HG03108 (cell line): ENCODE results near the gene LRSAM1.
"Not testable (repeated sequence)": the region's sequence is repeated elsewhere in the genome, so short reads cannot be mapped to it uniquely, and the experiment has no call there.

Experiments used
- ATAC-seq: cut with Tn5 transposase; IDR thresholded peaks from one replicate; pipeline ENCODE4 v1.9.1; 2021; ENCODE audit warnings: moderate library complexity; ENCODE audit not compliant: unreplicated experiment

LRSAM1 gene

DNA sequence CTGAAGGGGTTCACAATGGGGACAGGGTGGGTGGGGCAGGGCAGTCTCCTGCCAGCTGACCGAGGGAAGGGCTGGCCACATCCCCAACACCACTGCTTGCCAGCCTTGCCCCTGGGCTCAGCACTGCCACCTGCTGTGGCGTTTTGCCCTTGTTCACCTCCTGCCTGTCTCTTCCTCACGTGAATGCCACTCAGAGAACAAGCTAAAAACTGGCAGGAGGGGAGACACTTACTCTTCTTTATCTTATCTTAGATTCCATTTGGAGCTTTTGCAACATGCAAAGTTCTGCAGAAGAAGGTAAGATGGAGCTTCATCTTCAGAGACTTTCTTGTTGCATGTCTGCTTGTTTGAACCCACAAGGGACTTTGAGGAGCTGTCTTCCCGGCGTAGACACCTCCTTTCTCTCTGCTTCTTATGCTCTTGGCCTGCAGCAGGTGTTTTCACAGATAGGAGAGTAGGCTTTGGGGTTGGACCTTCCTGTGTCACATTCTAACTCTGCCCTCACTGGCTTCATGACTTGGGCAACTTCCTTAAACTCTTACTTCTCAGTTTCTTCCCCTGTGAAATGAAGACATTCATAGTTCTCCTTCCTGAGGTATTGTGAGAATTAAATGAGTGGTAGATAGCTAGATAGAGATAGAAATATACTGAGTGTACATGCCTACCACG lies 4.1 kb downstream of the LRSAM1 start:
- no peak for ATAC-seq

DNA sequence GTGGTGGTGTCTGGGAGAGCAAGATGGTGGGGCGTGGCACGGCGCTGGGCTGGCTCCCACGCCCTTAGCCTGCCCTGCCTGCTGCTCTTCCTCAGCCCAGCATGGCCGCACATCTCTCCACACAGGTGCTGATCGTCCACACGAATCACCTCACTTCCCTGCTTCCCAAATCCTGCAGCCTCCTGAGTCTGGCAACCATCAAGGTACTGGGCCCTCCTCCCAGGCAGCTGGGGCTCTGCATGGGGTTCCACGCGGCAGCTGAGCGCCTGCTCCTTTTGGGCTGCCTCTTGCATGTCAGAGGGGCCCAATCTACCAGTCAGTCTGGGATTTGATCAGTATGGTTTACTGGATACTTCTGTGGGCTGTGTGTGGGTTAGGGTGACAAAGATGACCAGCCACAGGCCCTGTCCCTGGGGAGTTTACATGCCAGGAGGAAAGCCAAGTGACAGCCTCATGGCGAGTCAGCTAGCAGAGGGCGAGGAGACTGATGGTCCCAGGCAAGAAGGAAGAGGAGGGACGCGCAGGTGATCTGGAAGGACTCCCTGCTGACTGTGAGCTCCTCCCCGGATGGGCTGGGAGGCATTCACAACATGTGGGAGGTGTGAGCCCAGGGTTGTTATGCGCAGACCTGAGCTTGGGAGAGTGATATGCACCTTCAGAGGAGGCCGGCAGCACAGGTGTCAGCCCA lies 6.0 kb downstream of the LRSAM1 start:
- ATAC-seq, result no peak

DNA sequence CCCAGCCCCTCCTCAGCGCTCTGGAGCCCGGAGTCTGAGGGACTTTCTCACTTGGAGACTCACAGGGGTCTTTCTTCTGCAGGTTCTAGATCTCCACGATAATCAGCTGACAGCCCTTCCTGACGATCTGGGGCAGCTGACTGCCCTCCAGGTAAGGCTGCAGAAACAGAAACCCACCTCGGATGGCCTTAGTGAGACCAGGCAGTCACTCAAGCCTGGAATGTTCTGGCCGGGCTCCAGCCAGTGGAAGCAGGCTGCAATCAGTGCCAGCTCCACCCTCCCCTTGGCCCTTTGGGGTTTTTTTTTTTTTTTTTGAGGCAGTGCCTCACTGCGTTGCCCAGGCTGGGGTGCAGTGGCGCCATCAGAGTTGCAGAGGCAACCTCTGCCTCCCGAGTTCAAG lies 7.6 kb downstream of the LRSAM1 start:
- ATAC-seq, result no peak

DNA sequence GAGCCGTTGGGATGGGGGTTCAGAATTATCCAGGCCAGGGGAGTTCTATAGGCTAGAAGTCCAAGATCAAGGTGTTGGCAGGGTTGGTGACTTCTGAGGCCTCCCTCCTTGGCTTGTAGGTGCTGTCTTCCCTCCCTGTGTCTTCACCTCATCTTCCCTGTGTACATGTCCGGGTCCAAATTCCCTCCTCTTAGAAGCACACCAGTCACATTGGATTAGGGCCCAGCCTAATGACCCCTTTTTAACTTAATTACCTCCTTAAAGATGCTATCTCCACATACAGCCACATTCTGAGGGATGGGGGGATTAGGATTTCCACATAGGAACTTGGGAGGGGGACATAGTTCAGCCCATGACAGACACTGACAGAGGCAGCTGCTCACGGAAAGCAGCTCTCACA lies 12.1 kb downstream of the LRSAM1 start:
- ATAC-seq, result no peak

DNA sequence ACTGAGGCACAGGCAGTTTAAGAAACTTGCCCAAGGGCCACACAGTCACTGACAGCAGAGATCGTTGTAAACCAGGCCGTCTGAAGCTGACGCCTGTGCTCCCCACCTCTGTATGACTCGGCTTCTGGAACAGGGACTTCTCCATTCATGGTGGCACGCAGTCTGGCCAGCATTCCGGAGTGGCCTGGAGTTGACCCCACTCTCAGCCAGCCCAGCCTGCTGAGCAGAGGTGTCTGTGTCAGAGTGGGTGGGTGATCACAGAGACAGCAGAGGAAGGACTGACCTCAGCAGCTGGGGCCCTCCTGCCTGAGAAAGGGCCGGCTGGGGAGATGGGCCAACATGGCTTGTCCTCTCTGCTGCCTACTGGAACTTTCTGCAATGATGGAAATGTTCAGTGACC lies 12.6 kb downstream of the LRSAM1 start:
- no peak for ATAC-seq

DNA sequence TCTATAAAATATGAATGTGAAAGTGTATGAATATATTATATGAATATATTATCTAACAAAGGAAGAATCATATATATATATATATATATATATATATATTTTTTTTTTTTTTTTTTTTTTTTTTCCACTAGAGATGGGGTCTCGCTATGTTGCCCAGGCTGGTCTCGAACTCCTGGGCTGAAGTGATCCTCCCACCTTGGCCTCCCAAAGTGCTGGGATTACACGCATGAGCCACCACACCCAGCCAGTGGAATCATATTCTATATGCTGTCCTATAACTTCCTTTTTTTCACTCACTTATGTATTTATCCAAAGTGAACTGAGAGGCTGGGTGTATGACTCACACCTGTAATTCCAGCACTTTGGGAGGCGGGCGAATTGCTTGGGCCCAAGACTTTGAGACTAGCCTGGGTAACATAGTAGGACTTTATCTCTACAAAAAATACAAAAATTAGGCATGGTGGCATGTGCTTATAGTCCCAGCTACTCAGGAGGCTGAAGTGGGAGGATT lies 15.2 kb downstream of the LRSAM1 start:
- not testable (repeated sequence) for ATAC-seq

DNA sequence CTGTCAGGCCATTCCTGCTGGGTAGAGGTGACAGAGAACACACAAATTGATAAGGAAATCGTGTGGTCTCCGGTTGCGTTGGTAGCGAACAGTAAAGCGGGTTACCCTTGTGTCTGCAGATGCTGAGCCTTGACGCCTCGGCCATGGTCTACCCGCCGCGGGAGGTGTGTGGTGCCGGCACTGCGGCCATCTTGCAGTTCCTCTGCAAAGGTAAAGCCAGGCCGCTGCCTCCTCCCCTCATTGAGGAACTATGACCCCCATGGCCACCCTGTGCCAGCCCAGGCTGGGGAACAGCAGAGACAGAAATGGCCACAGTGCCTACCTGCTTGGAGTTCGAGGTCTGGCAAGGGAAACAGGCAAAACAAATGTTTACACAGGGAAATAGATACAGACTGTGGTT lies 16.3 kb downstream of the LRSAM1 start:
- ATAC-seq, result no peak

DNA sequence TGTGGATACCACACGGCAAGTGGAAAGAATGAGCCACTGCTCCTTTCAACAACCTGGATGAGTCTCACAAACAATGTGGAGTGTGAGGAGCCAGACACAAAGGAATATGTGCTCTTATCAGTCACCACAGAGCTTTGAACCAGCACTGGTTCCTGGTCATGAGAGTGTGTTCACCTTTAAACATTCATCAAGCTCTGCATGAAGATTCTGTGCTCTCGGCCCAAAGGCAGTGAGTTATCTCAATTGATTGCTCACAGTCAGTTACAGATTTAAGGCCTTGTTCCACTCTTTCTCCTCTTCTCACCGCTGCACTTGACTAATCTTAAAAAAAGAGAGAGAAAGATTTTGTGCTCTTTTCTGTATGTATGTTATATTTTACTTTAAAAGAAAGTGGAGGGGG lies 19.4 kb downstream of the LRSAM1 start:
- ATAC-seq, result no peak

DNA sequence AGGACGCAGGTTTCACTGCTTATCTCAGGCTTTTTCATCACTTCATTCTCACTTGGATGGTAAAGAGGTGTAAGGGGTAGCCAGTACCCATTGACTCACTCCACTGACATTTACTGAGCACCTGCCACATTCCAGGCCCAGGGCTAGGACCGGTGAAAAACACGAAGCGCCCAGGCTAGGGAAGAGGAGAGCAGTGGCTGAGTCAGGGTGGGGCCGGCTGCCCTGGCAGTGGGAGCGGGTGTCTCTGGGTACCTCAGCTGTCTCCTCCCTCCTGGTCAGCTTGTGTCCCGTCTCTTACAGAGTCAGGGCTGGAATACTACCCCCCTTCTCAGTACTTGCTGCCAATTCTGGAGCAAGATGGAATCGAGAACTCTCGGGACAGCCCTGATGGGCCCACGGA lies 22.2 kb downstream of the LRSAM1 start:
- ATAC-seq, result no peak

DNA sequence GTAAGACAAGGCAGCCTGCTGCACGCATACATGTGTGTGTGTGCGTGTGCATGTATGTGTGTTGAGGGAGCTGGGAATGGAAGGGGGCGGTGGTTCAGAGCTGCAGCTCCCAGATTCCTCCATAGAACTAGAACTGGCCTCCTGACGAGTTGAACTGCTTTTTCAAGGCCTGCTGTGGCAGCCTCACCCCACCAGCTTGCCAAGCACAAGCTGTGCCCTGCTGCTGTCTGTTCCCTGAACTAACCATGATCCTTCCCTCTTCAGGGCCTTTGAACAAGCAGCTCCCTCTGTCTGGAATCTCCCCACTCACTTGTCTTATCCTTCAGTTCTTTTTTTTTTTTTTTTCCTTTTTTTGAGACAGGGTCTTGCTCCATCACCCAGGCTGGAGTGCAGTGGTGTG lies 22.6 kb downstream of the LRSAM1 start:
- no peak for ATAC-seq

DNA sequence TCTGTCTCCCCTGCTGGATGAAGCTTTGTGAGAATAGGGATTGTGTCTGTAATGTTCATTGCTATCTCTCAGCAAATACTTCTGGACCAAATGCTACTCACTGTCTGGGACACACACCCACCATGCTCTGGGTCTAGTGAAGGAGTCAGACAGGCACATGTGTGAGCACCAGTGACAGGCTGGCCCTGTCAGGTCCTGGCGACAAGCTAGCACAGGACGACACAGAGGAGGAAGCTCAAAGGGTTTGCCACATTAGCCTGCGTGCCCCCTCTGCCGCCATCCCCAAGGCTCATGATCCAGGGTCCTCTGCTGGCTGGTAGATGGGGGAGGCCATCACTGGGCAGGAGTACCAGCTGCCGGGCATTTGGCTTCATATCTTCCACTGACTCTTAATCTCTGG lies 23.3 kb downstream of the LRSAM1 start:
- no peak for ATAC-seq

DNA sequence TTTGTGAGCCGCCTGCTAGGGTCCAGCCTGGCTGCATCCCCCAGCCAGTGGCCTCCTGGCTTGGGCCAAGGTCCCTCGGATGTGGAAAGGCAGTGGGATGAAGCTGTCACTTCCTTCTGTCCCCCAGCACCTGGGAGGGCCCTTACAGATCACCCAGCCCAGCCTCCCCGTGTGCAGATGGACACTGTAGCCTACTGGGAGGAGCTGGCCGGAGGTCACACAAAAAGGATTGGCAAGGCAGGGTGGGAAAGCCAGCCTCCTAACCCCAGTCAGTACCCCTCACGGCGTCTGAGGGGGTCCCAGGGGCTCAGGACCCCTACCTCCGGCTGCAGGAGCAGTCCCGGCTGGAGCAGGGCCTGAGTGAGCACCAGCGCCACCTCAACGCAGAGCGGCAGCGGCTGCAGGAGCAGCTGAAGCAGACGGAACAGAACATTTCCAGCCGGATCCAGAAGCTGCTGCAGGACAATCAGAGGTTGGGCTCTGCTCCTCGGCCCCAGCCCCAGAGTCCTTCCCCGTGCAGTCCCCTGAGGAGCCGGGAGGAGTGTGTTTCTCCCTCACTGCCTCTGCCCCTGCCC lies 28.3 kb downstream of the LRSAM1 start:
- no peak for ATAC-seq

DNA sequence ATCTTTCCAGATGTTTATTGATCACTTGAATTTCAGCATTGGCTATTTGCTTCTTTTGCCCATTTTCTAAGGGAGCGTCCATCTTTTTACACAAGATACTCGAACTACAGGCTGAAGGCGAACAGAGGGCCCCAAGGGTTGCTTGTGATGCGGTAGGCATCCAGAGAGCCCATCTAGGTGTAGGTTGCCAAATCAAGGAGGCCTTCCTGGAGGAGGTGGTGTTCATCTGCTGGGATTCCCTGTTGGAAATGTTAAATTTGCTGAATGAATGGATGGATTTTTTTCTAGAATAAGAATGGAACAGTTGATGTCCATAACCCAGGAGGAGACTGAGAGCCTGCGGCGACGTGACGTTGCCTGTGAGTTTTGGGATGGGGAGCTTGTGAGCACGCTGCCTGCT lies 31.4 kb downstream of the LRSAM1 start:
- no peak for ATAC-seq

DNA sequence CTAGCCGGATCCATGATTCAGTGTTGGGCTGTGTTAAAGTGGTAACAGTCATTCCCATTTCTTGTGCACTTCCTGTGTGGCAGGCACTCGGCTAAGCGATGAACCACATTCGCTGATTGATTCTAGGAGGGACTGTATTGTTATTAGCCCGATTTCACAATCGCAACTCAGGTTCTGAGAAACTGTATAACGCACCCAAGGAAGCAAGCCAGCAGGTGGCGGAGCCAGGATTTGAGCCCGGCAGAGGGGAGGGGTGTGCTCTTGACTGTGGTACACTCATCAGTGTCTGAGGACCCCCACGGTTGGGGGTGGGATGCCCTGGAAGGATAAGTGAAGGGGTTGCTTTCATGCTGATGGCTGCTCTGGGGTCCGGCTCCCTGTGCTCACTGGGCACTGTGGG lies 34.7 kb downstream of the LRSAM1 start:
- no peak for ATAC-seq

DNA sequence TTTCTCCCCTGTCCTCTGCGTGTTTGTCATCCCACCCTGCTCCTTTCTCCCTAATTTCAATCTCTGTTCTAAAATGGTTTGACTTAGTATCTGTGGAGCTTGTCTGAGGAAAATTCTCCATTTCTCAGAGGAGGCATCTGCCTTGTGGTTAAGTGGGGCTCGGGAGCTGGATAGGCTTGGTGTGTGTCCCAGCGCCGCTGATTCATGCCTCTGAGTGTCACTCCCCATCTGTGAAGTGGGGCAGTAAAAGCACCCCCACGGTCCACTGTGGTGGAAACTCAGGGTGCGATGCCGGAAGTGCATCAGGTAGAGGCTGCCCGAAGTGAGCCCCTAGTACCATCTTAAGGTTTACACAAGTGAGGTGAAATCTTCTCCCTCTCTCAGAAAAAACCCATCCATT lies 37.6 kb downstream of the LRSAM1 start:
- no peak for ATAC-seq

DNA sequence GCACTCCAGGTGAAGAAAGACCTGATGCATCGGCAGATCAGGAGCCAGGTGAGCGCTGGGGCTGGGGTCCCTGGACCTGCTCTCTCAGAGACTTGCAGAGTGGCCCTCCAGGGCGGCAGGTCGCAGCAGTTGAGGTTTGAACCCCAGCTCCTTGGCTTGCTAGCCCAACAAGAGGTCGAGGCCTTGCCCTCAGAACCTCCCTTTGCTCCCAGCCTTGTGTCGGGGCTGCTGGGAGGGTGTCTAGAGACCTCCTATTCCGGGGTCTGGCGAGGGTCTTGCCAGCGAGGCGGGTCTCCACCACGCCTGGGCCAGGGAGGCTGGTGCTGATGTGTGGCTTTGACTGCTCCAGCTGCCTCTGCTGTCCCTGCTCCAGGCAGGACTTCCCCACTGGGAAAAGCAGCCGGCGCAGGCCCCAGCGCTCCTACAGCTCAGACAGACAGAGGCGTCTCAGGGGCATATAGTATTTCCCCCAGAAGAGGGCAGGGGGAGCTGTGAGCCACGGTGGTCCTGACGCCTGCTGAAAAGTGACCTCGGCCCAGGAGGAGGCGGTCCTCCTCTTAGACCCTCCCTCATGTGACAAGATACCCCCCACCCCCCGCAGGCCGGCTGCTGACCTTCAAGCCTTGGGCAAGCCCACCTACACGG lies 38.3 kb downstream of the LRSAM1 start:
- ATAC-seq, result no peak

DNA sequence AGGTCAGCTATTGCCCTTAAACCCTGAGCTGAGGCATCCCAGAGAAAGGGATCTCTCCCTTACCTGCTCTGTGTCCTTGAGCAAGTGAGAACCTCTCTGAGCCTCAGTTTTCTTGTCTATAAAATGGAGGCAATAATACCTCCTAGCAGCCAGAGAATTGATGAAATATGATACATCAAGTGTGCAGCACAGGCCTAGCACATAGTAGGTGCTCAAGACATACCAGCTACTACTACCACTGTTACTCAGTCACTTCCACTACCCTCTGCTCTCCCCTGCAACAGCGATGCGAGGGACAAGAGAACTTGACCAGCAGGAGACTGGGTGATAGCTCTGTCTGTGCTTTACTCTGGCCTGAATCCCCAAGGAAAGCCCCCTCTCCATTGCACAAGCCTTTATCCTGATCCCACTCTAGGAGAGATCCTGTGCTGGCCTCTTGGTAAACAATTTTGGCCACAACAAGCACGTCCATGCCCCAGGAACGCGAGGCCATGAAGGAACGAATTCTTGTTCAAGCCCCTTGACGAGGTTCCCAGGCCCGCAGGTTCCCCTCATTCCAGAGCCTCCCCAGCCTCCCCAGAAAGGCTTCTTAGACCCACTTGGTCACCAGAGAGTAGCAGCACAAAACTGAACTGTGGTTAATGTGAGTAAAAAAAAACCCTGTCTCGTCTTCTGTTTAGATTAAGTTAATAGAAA lies 39.4 kb downstream of the LRSAM1 start:
- ATAC-seq, result no peak

DNA sequence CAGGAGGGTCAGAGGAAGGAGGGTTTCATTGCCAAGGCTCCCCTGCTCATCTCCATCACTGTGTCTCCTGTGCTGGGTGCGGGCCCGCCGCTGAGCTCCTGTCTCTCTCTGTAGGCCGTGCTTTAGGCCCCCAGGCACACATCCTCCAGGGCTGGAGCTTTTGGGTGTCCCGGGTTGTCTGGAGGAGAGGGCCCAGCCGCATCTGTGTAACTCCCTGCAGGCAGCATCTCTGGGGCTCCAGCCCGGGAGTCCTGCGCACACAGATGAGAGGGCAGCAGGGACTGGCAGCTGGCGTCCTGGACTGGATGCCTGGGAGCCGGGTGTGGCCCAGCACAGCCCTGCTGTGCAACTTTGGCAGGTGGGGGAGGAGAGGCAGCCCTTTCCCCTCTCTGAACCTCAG lies 40.2 kb downstream of the LRSAM1 start:
- no peak for ATAC-seq

DNA sequence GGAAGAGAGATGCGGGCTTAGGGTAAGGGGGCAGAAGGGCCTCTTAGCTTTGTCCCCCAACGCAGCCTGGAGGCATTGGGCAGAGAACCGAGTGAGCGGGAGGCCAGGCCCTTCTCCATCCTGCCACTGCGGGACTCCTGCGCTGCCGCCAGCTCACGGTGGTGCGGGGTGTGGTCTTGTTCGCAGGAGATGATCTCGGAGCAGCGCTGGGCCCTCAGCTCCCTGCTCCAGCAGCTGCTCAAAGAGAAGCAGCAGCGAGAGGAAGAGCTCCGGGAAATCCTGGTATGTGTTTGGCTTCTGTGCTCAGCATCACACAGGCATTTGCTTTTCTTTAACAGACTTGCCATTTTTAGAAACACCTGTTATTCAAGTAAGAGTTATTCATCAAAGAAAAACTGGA lies 41.3 kb downstream of the LRSAM1 start:
- ATAC-seq, result no peak

DNA sequence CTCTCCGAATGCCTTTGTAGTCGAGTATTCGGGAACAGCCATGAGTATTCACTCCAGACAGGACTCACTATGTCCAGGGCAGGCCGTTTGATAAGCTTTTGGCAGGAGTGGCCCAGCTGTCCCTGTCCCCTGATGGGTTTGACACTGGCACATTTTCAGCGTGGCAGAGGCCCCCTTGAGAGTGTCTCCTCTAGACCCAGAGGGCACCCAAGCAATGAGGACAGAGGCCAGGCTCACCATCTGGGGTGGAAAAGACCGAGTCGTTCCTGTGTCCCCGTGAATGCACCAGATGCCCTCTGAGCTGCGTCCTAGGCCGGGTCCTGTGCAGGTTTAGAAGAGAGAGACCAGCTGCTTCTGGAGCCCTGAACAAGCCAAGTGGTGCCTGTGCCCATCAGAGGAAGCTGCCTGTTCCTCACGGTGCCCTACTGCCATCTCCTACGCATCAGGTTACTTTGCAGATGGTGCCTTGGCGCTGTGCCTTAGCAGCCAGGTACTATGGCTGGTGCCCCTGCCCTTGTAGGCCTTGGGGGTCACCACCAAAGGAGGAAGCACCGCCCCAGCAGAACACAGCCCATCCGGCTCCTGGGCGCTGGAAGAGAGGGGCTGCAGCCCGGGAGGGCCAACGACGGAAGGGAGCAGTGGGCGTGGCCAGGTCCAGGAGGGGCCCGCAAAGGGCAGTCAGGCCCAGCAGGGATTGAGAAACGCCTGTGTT lies 42.4 kb downstream of the LRSAM1 start:
- ATAC-seq, result no peak

DNA sequence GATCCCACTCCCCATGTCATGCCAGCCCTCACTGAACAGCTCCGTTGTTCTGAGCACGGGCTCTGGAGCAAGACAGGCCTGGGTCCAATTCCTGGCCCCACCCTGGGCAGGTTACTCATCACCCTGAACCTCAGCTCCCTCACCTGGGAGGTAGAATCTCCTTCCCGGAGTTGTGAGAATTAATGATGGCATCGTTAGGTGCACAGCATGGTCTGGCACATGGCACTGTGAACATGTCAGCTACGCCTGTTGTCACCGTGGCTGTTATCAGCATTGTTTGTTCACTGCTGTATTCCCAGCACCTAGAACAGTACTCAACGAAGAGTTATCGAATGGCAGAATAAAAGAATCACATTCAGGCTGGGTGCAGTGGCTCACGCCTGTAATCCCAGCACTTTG lies 43.0 kb downstream of the LRSAM1 start:
- ATAC-seq, result no peak
